HEK293 (cell line): ENCODE results near the gene PTGES.

Experiments
- CTCF ChIA-PET: fragments of 350-600 bp; formaldehyde crosslinking; extraction: SDS; loops from one replicate; lab custom pipeline; 2021; ENCODE audit warnings: antibody characterized with exemption; lab: Yijun Ruan, JAX
- POLR2A ChIA-PET: fragments of 300-600 bp; formaldehyde crosslinking; extraction: SDS; loops from one replicate; lab custom pipeline; 2020; ENCODE audit warnings: antibody characterized with exemption, inconsistent platforms; lab: Yijun Ruan, JAX
- H3K27ac ChIP-seq: fragments of 200-500 bp; sonication (Bioruptor generic); 2 replicates; pipeline ENCODE4 v1.5.1; 2014; ENCODE audit warnings: low read depth, low read length, control low read depth, inconsistent platforms; ENCODE audit errors: extremely low read depth
- H3K36me3 ChIP-seq, 2 experiments: fragments of 200-500 bp in 1 of 2; sonication (Bioruptor generic) in 1 of 2; 1 replicate in 1 of 2; 2 replicates in 1 of 2; pipeline ENCODE4 v1.5.1; 2014 to 2017; ENCODE audit warnings: inconsistent platforms in 2 of 2, low read length in 2 of 2; ENCODE audit not compliant: control insufficient read depth in 2 of 2, insufficient read depth in 1 of 2
- H3K4me1 ChIP-seq: fragments of 200-500 bp; sonication (Bioruptor generic); 2 replicates; pipeline ENCODE4 v1.5.1; 2014; ENCODE audit warnings: mild to moderate bottlenecking, low read length, inconsistent platforms; ENCODE audit not compliant: control insufficient read depth, insufficient read depth
- H3K4me3 ChIP-seq: 2 replicates; pipeline ENCODE4 v1.5.1; 2011; ENCODE audit warnings: low read depth, mild to moderate bottlenecking, control low read depth, low read length, moderate library complexity
- H3K9me3 ChIP-seq: fragments of 200-500 bp; sonication (Bioruptor generic); 2 replicates; pipeline ENCODE4 v1.5.1; 2014; ENCODE audit warnings: low read depth, low read length, inconsistent platforms; ENCODE audit not compliant: control insufficient read depth, insufficient read depth
- EGR2 ChIP-seq: fragments of 450-650 bp; formaldehyde crosslinking; IDR thresholded peaks from 2 replicates; pipeline ENCODE4 v1.5.1; 2016; ENCODE audit warnings: low read depth, missing biosample characterization, missing genetic modification characterization
- GLI4 ChIP-seq: fragments of 450-650 bp; formaldehyde crosslinking; IDR thresholded peaks from 2 replicates; pipeline ENCODE4 v1.5.1; 2016; ENCODE audit warnings: missing biosample characterization, missing genetic modification characterization
- GLIS2 ChIP-seq: fragments of 450-650 bp; formaldehyde crosslinking; IDR thresholded peaks from 2 replicates; pipeline ENCODE4 v1.5.1; 2016; ENCODE audit warnings: missing biosample characterization, missing genetic modification characterization
- HOXC10 ChIP-seq: sonication (generic); formaldehyde crosslinking; IDR thresholded peaks from 2 replicates; pipeline ENCODE4 v1.8.1; 2023; ENCODE audit warnings: mild to moderate bottlenecking, missing genetic modification reagents
- KLF7 ChIP-seq: fragments of 450-650 bp; formaldehyde crosslinking; IDR thresholded peaks from 2 replicates; pipeline ENCODE4 v1.5.1; 2016; ENCODE audit warnings: missing biosample characterization, missing genetic modification characterization, borderline replicate concordance
- PRDM10 ChIP-seq: fragments of 450-650 bp; formaldehyde crosslinking; IDR thresholded peaks from 2 replicates; pipeline ENCODE4 v1.5.1; 2016; ENCODE audit warnings: missing biosample characterization, missing genetic modification characterization
- REPIN1 ChIP-seq: fragments of 450-650 bp; formaldehyde crosslinking; IDR thresholded peaks from 2 replicates; pipeline ENCODE4 v1.5.1; 2017; ENCODE audit warnings: missing biosample characterization, missing genetic modification characterization, low read depth
- TRIM28 ChIP-seq: IDR thresholded peaks from 2 replicates; pipeline ENCODE4 v1.6.1; 2011; ENCODE audit warnings: low read length, control low read depth, borderline replicate concordance
- WT1 ChIP-seq: fragments of 450-650 bp; formaldehyde crosslinking; IDR thresholded peaks from 2 replicates; pipeline ENCODE4 v1.5.1; 2016; ENCODE audit warnings: missing biosample characterization, missing genetic modification characterization
- ZBTB48 ChIP-seq: fragments of 450-650 bp; formaldehyde crosslinking; IDR thresholded peaks from 2 replicates; pipeline ENCODE4 v1.5.1; 2016; ENCODE audit warnings: missing biosample characterization, missing genetic modification characterization
- ZBTB6 ChIP-seq: fragments of 450-650 bp; formaldehyde crosslinking; IDR thresholded peaks from 2 replicates; pipeline ENCODE4 v1.5.1; 2017; ENCODE audit warnings: missing biosample characterization, missing genetic modification characterization
- ZBTB7A ChIP-seq: fragments of 450-650 bp; formaldehyde crosslinking; IDR thresholded peaks from 2 replicates; pipeline ENCODE4 v1.5.1; 2016; ENCODE audit warnings: low read depth, missing biosample characterization, missing genetic modification characterization
- ZEB2 ChIP-seq: fragments of 450-650 bp; formaldehyde crosslinking; IDR thresholded peaks from 2 replicates; pipeline ENCODE4 v1.5.1; 2016; ENCODE audit warnings: missing biosample characterization, missing genetic modification characterization
- ZNF121 ChIP-seq: fragments of 450-650 bp; formaldehyde crosslinking; IDR thresholded peaks from 2 replicates; pipeline ENCODE4 v1.5.1; 2016; ENCODE audit warnings: missing biosample characterization, missing genetic modification characterization
- ZNF335 ChIP-seq: fragments of 450-650 bp; formaldehyde crosslinking; conservative IDR thresholded peaks from 2 replicates; pipeline ENCODE4 v1.5.1; 2016; ENCODE audit warnings: missing biosample characterization, missing genetic modification characterization
- ZNF350 ChIP-seq: fragments of 450-650 bp; formaldehyde crosslinking; IDR thresholded peaks from 2 replicates; pipeline ENCODE4 v1.5.0; 2017; ENCODE audit warnings: missing biosample characterization, mild to moderate bottlenecking, missing genetic modification characterization
- ZNF398 ChIP-seq: fragments of 450-650 bp; formaldehyde crosslinking; IDR thresholded peaks from 2 replicates; pipeline ENCODE4 v1.5.1; 2017; ENCODE audit warnings: missing biosample characterization, missing genetic modification characterization
- ZNF449 ChIP-seq: fragments of 450-650 bp; formaldehyde crosslinking; IDR thresholded peaks from 2 replicates; pipeline ENCODE4 v1.5.1; 2017; ENCODE audit warnings: missing biosample characterization, mild to moderate bottlenecking, missing genetic modification characterization, moderate library complexity
- ZNF473 ChIP-seq: fragments of 450-650 bp; formaldehyde crosslinking; IDR thresholded peaks from 2 replicates; pipeline ENCODE4 v1.5.1; 2017; ENCODE audit warnings: missing biosample characterization, missing genetic modification characterization
- ZNF621 ChIP-seq: fragments of 450-650 bp; formaldehyde crosslinking; IDR thresholded peaks from 2 replicates; pipeline ENCODE4 v1.5.1; 2017; ENCODE audit warnings: missing biosample characterization, missing genetic modification characterization
- ZNF623 ChIP-seq: fragments of 450-650 bp; formaldehyde crosslinking; IDR thresholded peaks from 2 replicates; pipeline ENCODE4 v1.5.1; 2016; ENCODE audit warnings: missing biosample characterization, missing genetic modification characterization
- ZNF626 ChIP-seq: fragments of 450-650 bp; sonication (Bioruptor Pico); formaldehyde crosslinking; IDR thresholded peaks from 2 replicates; pipeline ENCODE4 v1.5.1; 2018; ENCODE audit warnings: missing biosample characterization, missing genetic modification characterization, inconsistent platforms
- ZNF707 ChIP-seq: fragments of 450-650 bp; formaldehyde crosslinking; IDR thresholded peaks from 2 replicates; pipeline ENCODE4 v1.5.1; 2016; ENCODE audit warnings: missing biosample characterization, missing genetic modification characterization
- ZNF747 ChIP-seq: fragments of 450-650 bp; formaldehyde crosslinking; IDR thresholded peaks from 2 replicates; pipeline ENCODE4 v1.5.1; 2016; ENCODE audit warnings: missing biosample characterization, missing genetic modification characterization
- TF ChIP-seq, protein P1 (sequence below): fragments of 450-650 bp; formaldehyde crosslinking; IDR thresholded peaks from 2 replicates; pipeline ENCODE4 v1.5.1; 2016; ENCODE audit warnings: missing biosample characterization, missing genetic modification characterization
- TF ChIP-seq, protein P2 (sequence below): fragments of 450-650 bp; formaldehyde crosslinking; IDR thresholded peaks from 2 replicates; pipeline ENCODE4 v1.5.1; 2017; ENCODE audit warnings: missing biosample characterization, missing genetic modification characterization

The PTGES gene

DNA sequence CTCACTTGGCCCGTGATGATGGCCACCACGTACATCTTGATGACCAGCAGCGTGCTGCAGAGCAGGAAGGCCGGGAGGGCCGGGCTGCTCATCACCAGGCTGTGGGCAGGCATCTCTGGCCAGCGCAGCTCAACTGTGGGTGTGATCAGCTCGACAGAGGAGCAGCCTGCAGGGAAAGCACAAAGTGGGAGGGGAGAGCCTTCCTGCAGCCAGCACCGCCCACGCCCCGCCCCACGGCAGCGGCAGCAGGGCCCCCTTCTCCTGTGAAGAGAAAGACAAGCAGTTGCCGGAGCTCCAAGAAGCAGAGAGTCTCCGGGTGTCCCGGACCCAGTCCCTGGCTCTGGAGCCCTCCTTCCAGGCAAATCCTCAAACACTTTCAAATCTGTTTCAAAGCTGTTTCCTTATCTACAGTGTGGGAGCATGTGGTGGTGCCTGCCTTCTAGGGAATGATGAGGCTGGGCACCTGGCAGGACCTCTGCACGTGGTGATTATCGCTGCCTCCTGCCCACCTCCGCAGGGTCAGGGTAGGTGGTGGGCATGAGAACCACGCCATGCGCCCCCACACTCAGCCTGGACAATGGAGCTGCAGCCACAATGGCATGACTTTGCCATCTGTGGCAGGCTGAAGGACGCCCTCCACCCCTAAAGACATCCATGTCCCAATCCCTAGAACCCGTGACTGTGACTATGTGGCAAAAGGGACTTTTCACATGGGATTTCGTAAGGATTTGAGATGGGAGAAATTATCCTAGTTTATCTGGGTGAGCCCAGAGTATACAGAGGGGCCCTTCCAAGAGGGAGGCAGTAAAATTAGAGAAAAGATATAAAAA is at the start of gene PTGES:
TSS of gene PTGES (minus strand) at position 143 of the 830 bp plus-strand sequence. CDS start at position 113, 30 bp downstream.
- Histone ChIP-seq H3K4me1 (no peaks in the 10 kb centered on the region), H3K36me3 (no peaks in the 10 kb centered on the region), H3K27ac (no peak within 1 kb of the TSS), H3K4me3 (no peak within 1 kb of the TSS), H3K9me3 (no peaks in the 10 kb centered on the region)
- POLR2A ChIA-PET: interaction anchor here (1.0 to 2.0 kb wide), 5 partner anchors 12 to 127 kb away, joined by 4 to 12 read pairs (median 5); partner anchors contain the start of gene NTMT1
- CTCF ChIA-PET: interaction anchor here (0.6 to 4.9 kb wide), 8 partner anchors 11 to 1020 kb away, joined by 3 to 62 read pairs (median 8); no protein-coding TSS in a partner anchor
- no peak for TF ChIP-seq ZNF623 (tag by site-specific recombination)
- TF ChIP-seq ZNF335 (tag by site-specific recombination): peak; percentile 95
- TF ChIP-seq, protein P1, sequence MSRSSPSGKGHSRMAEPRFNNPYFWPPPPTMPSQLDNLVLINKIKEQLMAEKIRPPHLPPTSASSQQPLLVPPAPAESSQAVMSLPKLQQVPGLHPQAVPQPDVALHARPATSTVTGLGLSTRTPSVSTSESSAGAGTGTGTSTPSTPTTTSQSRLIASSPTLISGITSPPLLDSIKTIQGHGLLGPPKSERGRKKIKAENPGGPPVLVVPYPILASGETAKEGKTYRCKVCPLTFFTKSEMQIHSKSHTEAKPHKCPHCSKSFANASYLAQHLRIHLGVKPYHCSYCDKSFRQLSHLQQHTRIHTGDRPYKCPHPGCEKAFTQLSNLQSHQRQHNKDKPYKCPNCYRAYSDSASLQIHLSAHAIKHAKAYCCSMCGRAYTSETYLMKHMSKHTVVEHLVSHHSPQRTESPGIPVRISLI (tag by site-specific recombination): no peak
- TF ChIP-seq ZNF398 (tag by site-specific recombination): no peak
- no peak for TF ChIP-seq ZNF621
- TF ChIP-seq ZNF473 (tag by site-specific recombination): no peak
- TF ChIP-seq REPIN1: no peak
- TF ChIP-seq EGR2 (tag by site-specific recombination): peak; percentile 95
- TF ChIP-seq WT1 (tag by site-specific recombination): no peak
- no peak for TF ChIP-seq TRIM28
- no peak for TF ChIP-seq GLIS2 (tag by site-specific recombination)
- TF ChIP-seq, protein P2, sequence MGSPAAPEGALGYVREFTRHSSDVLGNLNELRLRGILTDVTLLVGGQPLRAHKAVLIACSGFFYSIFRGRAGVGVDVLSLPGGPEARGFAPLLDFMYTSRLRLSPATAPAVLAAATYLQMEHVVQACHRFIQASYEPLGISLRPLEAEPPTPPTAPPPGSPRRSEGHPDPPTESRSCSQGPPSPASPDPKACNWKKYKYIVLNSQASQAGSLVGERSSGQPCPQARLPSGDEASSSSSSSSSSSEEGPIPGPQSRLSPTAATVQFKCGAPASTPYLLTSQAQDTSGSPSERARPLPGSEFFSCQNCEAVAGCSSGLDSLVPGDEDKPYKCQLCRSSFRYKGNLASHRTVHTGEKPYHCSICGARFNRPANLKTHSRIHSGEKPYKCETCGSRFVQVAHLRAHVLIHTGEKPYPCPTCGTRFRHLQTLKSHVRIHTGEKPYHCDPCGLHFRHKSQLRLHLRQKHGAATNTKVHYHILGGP (tag by site-specific recombination): no peak
- no peak for TF ChIP-seq ZNF350
- TF ChIP-seq GLI4 (tag by site-specific recombination): no peak
- no peak for TF ChIP-seq ZNF449
- TF ChIP-seq ZNF626 (tag by site-specific recombination): no peak
- 0 out of 2 replicates have a peak, but pooled peaks have one; percentile 26 for TF ChIP-seq ZBTB6
- TF ChIP-seq ZBTB48: peak; percentile 62; the same call in 1 of the 2 replicates
- TF ChIP-seq ZNF707: no peak
- no peak for TF ChIP-seq ZNF747 (tag by site-specific recombination)
- no peak for TF ChIP-seq KLF7
- TF ChIP-seq ZEB2 (tag by site-specific recombination): no peak
- no peak for TF ChIP-seq ZBTB7A (tag by site-specific recombination)
- no peak for TF ChIP-seq ZNF121
- TF ChIP-seq PRDM10 (tag by site-specific recombination): peak; percentile 64
- no peak for TF ChIP-seq HOXC10
